ENCODE data around the gene DHX34.

Gene DHX34

GRCh38 chr19:47374876-47375693, 26.0 kb downstream of the DHX34 start:
- H3K9ac ChIP-seq (ENCODE audit: low read length): no peak overlapping the region
- no peak overlapping the region for H3K4me2 ChIP-seq (ENCODE audit: low read length)
- H2AFZ ChIP-seq (ENCODE audit: low read length): no peak overlapping the region
- no peaks in the 10 kb centered on the region for H3K9me2 ChIP-seq (ENCODE audit: low read depth, low read length)
- no peak overlapping the region for H3K4me3 ChIP-seq (ENCODE audit: low read depth, low read length, poor library complexity, severe bottlenecking)
- TF ChIP-seq EZH2 (IDR thresholded peaks at IDR 0.05; ENCODE audit: borderline replicate concordance, low read length): no peak
- no peak for TF ChIP-seq CTCF (IDR thresholded peaks at IDR 0.05; ENCODE audit: low read length)
- H3K79me2 ChIP-seq (ENCODE audit: insufficient read depth, low read length): no peaks in the 10 kb centered on the region
- no peak overlapping the region for H3K27ac ChIP-seq (ENCODE audit: low read depth, low read length, poor library complexity, severe bottlenecking)
- no peaks in the 10 kb centered on the region for H3K27me3 ChIP-seq (ENCODE audit: insufficient read depth, low read length)
- H4K20me1 ChIP-seq (ENCODE audit: insufficient read depth, low read length): no peaks in the 10 kb centered on the region
- H3K36me3 ChIP-seq (ENCODE audit: insufficient read depth, low read length): peaks cover 77% of the 10 kb centered on the region
- H3K9me3 ChIP-seq (ENCODE audit: low read length): no peaks in the 10 kb centered on the region
- no peaks in the 10 kb centered on the region for H3F3A ChIP-seq (ENCODE audit: insufficient read depth, low read length)
- no peaks in the 10 kb centered on the region for H3K4me1 ChIP-seq (ENCODE audit: insufficient read depth, low read length, severe bottlenecking)

GRCh38 chr19:47375694-47376588, 26.8 kb downstream of the DHX34 start:
- Histone ChIP-seq H3K27ac (ENCODE audit: low read depth, low read length, poor library complexity, severe bottlenecking) (no peak overlapping the region), H3K4me1 (ENCODE audit: insufficient read depth, low read length, severe bottlenecking) (no peaks in the 10 kb centered on the region), H3K79me2 (ENCODE audit: insufficient read depth, low read length) (no peaks in the 10 kb centered on the region), H3F3A (ENCODE audit: insufficient read depth, low read length) (no peaks in the 10 kb centered on the region), H3K9me2 (ENCODE audit: low read depth, low read length) (no peaks in the 10 kb centered on the region), H3K9ac (ENCODE audit: low read length) (no peak overlapping the region), H4K20me1 (ENCODE audit: insufficient read depth, low read length) (no peaks in the 10 kb centered on the region), H3K4me3 (ENCODE audit: low read depth, low read length, poor library complexity, severe bottlenecking) (no peak overlapping the region), H3K9me3 (ENCODE audit: low read length) (no peaks in the 10 kb centered on the region), H3K4me2 (ENCODE audit: low read length) (no peak overlapping the region), H3K27me3 (ENCODE audit: insufficient read depth, low read length) (no peaks in the 10 kb centered on the region), H2AFZ (ENCODE audit: low read length) (no peak overlapping the region), H3K36me3 (ENCODE audit: insufficient read depth, low read length) (peaks cover 79% of the 10 kb centered on the region)
- no peak for TF ChIP-seq EZH2 (IDR thresholded peaks at IDR 0.05; ENCODE audit: borderline replicate concordance, low read length)
- TF ChIP-seq CTCF (IDR thresholded peaks at IDR 0.05; ENCODE audit: low read length): no peak

GRCh38 chr19:47376589-47377144, 27.6 kb downstream of the DHX34 start:
- peaks cover 81% of the 10 kb centered on the region for H3K36me3 ChIP-seq (ENCODE audit: insufficient read depth, low read length)

More at GRCh38 chr19:47376589-47377144, 27.6 kb downstream of the DHX34 start:
- Histone ChIP-seq H3K4me2 (ENCODE audit: low read length) (no peak overlapping the region), H3K27me3 (ENCODE audit: insufficient read depth, low read length) (no peaks in the 10 kb centered on the region), H4K20me1 (ENCODE audit: insufficient read depth, low read length) (no peaks in the 10 kb centered on the region), H3F3A (ENCODE audit: insufficient read depth, low read length) (no peaks in the 10 kb centered on the region), H3K27ac (ENCODE audit: low read depth, low read length, poor library complexity, severe bottlenecking) (no peak overlapping the region), H3K79me2 (ENCODE audit: insufficient read depth, low read length) (no peaks in the 10 kb centered on the region), H3K9ac (ENCODE audit: low read length) (no peak overlapping the region), H3K9me3 (ENCODE audit: low read length) (no peaks in the 10 kb centered on the region), H3K9me2 (ENCODE audit: low read depth, low read length) (no peaks in the 10 kb centered on the region), H3K4me1 (ENCODE audit: insufficient read depth, low read length, severe bottlenecking) (no peaks in the 10 kb centered on the region), H3K4me3 (ENCODE audit: low read depth, low read length, poor library complexity, severe bottlenecking) (no peak overlapping the region), H2AFZ (ENCODE audit: low read length) (no peak overlapping the region)
- no peak for TF ChIP-seq EZH2 (IDR thresholded peaks at IDR 0.05; ENCODE audit: borderline replicate concordance, low read length)
- no peak for TF ChIP-seq CTCF (IDR thresholded peaks at IDR 0.05; ENCODE audit: low read length)

Measured in OCI-LY1 (cell line).